Measurements from ENCODE around the gene FOXJ3.

The FOXJ3 gene

GRCh38 chr1:42183210-42183956 lies 151.7 kb downstream of the FOXJ3 start:
- DNase-seq = no peak

- no peak for DNase-seq
Measured at GRCh38 chr1:42181687-42182086, 153.3 kb downstream of the FOXJ3 start.

GRCh38 chr1:42179900-42180329 lies 155.1 kb downstream of the FOXJ3 start:
- DNase-seq = no peak

- no peak for DNase-seq
Measured at GRCh38 chr1:42179275-42179674, 155.8 kb downstream of the FOXJ3 start.

GRCh38 chr1:42178249-42178648 lies 156.8 kb downstream of the FOXJ3 start:
- DNase-seq = no peak

- DNase-seq = peak; percentile 16
Measured at GRCh38 chr1:42177541-42177981, 157.5 kb downstream of the FOXJ3 start.

GRCh38 chr1:42176902-42177519 lies 158.0 kb downstream of the FOXJ3 start:
- DNase-seq = peak; percentile 53

GRCh38 chr1:42175314-42176054 lies 159.6 kb downstream of the FOXJ3 start:
- DNase-seq = no peak

GRCh38 chr1:42173961-42174735 lies 160.9 kb downstream of the FOXJ3 start:
- no peak for DNase-seq

- DNase-seq = peak; percentile 22
Measured at GRCh38 chr1:42173155-42173933, 161.7 kb downstream of the FOXJ3 start.

- DNase-seq = no peak
Measured at GRCh38 chr1:42172381-42173133, 162.5 kb downstream of the FOXJ3 start.

GRCh38 chr1:42171679-42172266 lies 163.3 kb downstream of the FOXJ3 start:
- no peak for DNase-seq

GRCh38 chr1:42170779-42171621 lies 164.0 kb downstream of the FOXJ3 start:
- DNase-seq = peak; percentile 45

- peak; percentile 86 for DNase-seq
Measured at GRCh38 chr1:42168763-42169162, 166.3 kb downstream of the FOXJ3 start.

GRCh38 chr1:42168391-42168670 lies 166.7 kb downstream of the FOXJ3 start:
- no peak for DNase-seq

- no peak for DNase-seq
Measured at GRCh38 chr1:42167611-42168390, 167.2 kb downstream of the FOXJ3 start.

GRCh38 chr1:42165511-42166210 lies 169.4 kb downstream of the FOXJ3 start:
- peak; percentile 96 for DNase-seq

GRCh38 chr1:42164551-42165420 lies 170.2 kb downstream of the FOXJ3 start, which contains the start of gene GUCA2A:
Gene GUCA2A (minus strand): TSS chr1:42164745. CDS start chr1:42164712, 33 bp downstream.
- DNase-seq = no peak
